ENCODE data around the gene ARHGAP18. TPM values are rescaled to one million over a fixed set of nuclear protein-coding genes. Genes with fewer than 3 reads are reported as not detected.

Gene ARHGAP18
- total RNA-seq, 6 experiments from 2014 or later: 70.8 to 81.2 (median 76.0) TPM

GRCh38 chr6:129614464-129614863 lies 95.5 kb downstream of the ARHGAP18 start:
- Mint-ChIP-seq H3K27ac (no peak overlapping the region), H3K36me3 (ENCODE audit: low read depth) (peaks cover 44% of the 10 kb centered on the region), H3K9me3 (peaks cover 8% of the 10 kb centered on the region), H3K27me3 (ENCODE audit: insufficient read depth) (peaks cover 3% of the 10 kb centered on the region), H3K4me1 (ENCODE audit: low read depth) (peaks cover 52% of the 10 kb centered on the region), H3K4me3 (no peak overlapping the region)
- TF ChIP-seq CTCF (IDR thresholded peaks at IDR 0.05): no peak
- no peak for DNase-seq

- Mint-ChIP-seq H3K9me3 (no peaks in the 10 kb centered on the region), H3K36me3 (ENCODE audit: low read depth) (peaks cover 44% of the 10 kb centered on the region), H3K4me1 (ENCODE audit: low read depth) (peaks cover 55% of the 10 kb centered on the region), H3K27me3 (ENCODE audit: insufficient read depth) (peaks cover 3% of the 10 kb centered on the region; the same call in 1 of the 2 replicates), H3K4me3 (no peak overlapping the region), H3K27ac (no peak overlapping the region; the same call in 1 of the 2 replicates)
- no peak for TF ChIP-seq CTCF (IDR thresholded peaks at IDR 0.05)
- DNase-seq: no peak
Observed at GRCh38 chr6:129612440-129612839, 97.5 kb downstream of the ARHGAP18 start.

GRCh38 chr6:129609635-129610034 lies 100.3 kb downstream of the ARHGAP18 start:
- Mint-ChIP-seq H3K36me3 (ENCODE audit: low read depth) (peaks cover 43% of the 10 kb centered on the region), H3K9me3 (no peaks in the 10 kb centered on the region), H3K27ac (peak overlapping the region; percentile 42; the same call in 1 of the 2 replicates)

GRCh38 chr6:129608886-129609537 lies 101.0 kb downstream of the ARHGAP18 start:
- Mint-ChIP-seq H3K27ac (peak overlapping the region; percentile 42; the same call in 1 of the 2 replicates), H3K4me1 (ENCODE audit: low read depth) (peaks cover 55% of the 10 kb centered on the region), H3K27me3 (ENCODE audit: insufficient read depth) (peaks cover 3% of the 10 kb centered on the region; the same call in 1 of the 2 replicates), H3K36me3 (ENCODE audit: low read depth) (peaks cover 43% of the 10 kb centered on the region), H3K4me3 (no peak overlapping the region), H3K9me3 (no peaks in the 10 kb centered on the region)
- TF ChIP-seq CTCF (IDR thresholded peaks at IDR 0.05): no peak
- DNase-seq: no peak

More at GRCh38 chr6:129609635-129610034, 100.3 kb downstream of the ARHGAP18 start:
- no peak for TF ChIP-seq CTCF (IDR thresholded peaks at IDR 0.05)
- peaks cover 55% of the 10 kb centered on the region for H3K4me1 Mint-ChIP-seq (ENCODE audit: low read depth)
- H3K4me3 Mint-ChIP-seq: no peak overlapping the region
- H3K27me3 Mint-ChIP-seq (ENCODE audit: insufficient read depth): peaks cover 3% of the 10 kb centered on the region; the same call in 1 of the 2 replicates
- DNase-seq: no peak

GRCh38 chr6:129607581-129608186 lies 102.3 kb downstream of the ARHGAP18 start:
- Mint-ChIP-seq H3K36me3 (ENCODE audit: low read depth) (peaks cover 48% of the 10 kb centered on the region), H3K27me3 (ENCODE audit: insufficient read depth) (peaks cover 3% of the 10 kb centered on the region; the same call in 1 of the 2 replicates), H3K9me3 (no peaks in the 10 kb centered on the region), H3K4me1 (ENCODE audit: low read depth) (peaks cover 53% of the 10 kb centered on the region), H3K27ac (peak overlapping the region; percentile 61; the same call in 1 of the 2 replicates), H3K4me3 (no peak overlapping the region; the same call in 1 of the 2 replicates)
- TF ChIP-seq CTCF (IDR thresholded peaks at IDR 0.05): no peak
- no peak for DNase-seq
